T-helper 1 cell treated with Interleukin-12 subunit alpha and Interleukin-12 subunit beta and Interleukin-4 antibody, amounts not matched to agents 30 ng/mL and 1 ng/mL, for 36 hours (primary cell): ENCODE measurements around the gene FAM83G. TPM values are rescaled to one million over a fixed set of nuclear protein-coding genes. Genes with fewer than 3 reads are reported as not detected.
"Not testable (repeated sequence)": the region's sequence is repeated elsewhere in the genome, so short reads cannot be mapped to it uniquely, and the experiment has no call there.

Experiments
- intact Hi-C: fragments of 100-400 bp; cut with micrococcal nuclease; formaldehyde crosslinking; loops from one replicate; pipeline ENCODE4 v1.15.1; 2024
- total RNA-seq: library from RNA; stranded (reverse); gene quantifications from 2 replicates; pipeline ENCODE4 v1.2.3, GENCODE V29; 2022

The FAM83G gene
- total RNA-seq, 1 donor from 2014 or later: 7.0 TPM

DNA sequence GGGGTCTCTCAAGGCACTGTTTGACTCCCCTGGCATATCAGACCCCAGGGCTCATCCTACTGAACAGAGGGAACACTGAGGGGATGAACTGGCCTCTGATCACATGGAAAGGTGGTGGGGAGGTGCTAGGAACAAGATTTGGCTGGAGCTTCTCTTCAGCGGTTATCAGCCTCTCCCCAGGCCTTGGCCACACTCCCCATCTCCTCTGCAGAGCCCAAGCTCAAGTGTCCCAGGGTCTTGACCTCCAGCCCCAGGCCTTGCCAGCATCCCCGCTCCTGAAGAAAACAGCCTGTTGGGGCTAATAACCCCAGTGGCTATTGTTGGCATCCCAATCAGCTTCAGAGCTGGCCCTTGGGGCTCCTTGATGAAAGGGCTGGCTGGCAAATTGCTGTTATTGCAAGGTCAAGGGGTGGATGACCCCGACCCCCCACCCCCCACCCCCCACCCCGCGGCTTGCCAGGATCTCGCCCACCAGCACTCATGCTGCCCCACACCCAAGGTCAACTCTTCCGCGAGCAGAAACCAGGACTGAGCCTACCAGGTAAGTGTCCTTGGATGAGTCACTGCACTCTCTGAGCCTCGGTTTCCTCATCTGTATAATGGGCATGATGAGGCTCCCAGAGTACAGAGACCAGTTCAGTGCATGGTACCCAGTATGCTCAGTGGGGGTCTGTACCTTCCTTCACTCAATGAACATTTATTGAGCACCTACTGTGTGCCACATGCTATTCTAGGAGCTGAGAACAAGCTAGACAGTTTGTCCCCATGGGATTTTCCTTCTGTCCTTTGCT lies 18.8 kb upstream of the FAM83G start:
- intact Hi-C loops: no loop called here

GRCh38 chr17:19022747-19023146 lies 18.2 kb upstream of the FAM83G start:
- intact Hi-C loops: no loop called here

GRCh38 chr17:19022128-19022527 lies 17.6 kb upstream of the FAM83G start:
- intact Hi-C loops: no loop called here

DNA sequence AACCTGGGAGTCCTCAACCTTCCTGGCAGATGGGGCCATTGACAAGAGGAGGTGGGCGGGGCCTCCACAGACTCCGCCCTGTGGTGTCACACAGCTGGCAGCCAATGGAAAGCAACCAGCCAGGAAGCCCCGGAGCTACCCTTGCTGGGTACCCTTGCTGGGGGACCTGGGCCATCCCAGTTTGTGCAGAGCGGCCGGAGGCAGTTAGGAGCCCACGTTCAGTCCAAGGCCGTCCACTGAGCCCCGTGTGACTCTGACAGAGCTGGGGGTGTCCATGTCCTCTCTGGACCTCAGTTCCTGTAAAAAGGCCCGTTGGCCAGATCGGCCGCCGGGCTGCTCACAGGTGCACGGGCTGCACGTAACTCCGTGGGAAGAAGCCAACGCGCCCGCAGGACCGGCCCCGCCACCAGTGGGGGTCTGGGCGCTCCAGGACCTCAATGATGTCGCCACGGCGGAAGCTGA lies 17.1 kb upstream of the FAM83G start:
- intact Hi-C loops: no loop called here

GRCh38 chr17:19021011-19021621 lies 16.6 kb upstream of the FAM83G start:
- intact Hi-C loops: not testable (repeated sequence)

DNA sequence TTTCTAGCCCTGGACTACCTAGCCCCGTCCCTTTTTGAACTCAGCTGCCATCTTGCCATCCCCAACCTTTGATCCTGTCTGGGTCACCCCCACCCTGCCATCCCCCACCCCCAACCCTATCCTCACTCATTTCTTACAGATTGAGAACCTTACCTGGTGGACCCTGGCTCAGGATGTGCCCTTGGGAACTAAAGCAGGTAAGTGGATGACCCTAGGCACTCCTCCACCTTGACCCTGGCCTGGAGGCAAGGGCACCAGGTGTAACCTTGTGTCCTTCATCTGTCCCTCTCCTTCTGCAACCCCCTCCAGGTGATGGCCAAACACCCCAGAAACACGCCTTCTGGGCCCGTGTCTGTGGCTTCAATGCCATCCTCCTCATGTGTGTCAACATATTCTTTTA lies 15.5 kb upstream of the FAM83G start:
- intact Hi-C loops: no loop called here

- intact Hi-C loops: no loop called here
These were observed 14.7 kb upstream of the FAM83G start for GRCh38 chr17:19019041-19019941.

GRCh38 chr17:19018600-19018950 lies 14.0 kb upstream of the FAM83G start:
- intact Hi-C loops: no loop called here

DNA sequence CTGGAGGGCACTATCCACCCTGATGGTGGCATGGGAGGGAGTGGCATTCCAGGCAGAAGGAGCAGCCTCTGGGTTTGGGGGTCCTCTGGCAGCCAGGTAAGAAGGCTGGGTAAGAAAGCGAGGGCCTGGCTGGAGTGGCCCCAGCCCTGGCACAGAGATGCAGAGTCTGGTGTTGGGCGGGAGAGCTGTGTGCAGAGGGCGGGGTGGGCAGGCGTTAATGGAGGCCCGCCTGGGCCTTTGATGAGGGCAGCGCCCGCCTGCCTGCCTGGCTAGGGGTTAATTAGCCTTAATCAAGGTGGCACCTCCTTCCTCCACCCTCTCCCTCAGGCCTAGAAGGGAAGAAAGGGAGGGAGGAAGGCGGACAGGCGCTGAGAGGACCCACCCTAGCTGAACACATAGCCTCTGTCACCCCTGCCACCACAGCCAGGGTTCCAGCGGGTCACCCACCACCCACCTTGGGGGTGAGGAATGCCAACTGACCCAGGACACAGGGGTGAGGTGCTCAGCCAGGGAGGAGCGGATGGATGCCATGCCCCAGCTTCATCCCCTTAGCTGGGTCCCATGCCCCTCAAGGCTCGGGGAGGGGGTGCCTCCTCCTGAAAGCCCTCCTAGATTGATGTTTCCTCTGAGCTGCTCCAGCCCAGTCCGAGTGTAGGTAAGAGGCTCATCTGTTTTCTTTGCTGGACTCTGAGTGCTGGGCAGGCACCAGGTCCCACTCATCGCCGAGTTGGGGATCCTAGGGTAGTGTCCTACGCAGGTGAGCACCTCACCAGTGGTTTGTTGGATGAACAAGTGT lies 13.4 kb upstream of the FAM83G start:
- intact Hi-C loops: no loop called here

- intact Hi-C loops: no loop called here
These were observed 12.8 kb upstream of the FAM83G start for GRCh38 chr17:19017401-19017800.

DNA sequence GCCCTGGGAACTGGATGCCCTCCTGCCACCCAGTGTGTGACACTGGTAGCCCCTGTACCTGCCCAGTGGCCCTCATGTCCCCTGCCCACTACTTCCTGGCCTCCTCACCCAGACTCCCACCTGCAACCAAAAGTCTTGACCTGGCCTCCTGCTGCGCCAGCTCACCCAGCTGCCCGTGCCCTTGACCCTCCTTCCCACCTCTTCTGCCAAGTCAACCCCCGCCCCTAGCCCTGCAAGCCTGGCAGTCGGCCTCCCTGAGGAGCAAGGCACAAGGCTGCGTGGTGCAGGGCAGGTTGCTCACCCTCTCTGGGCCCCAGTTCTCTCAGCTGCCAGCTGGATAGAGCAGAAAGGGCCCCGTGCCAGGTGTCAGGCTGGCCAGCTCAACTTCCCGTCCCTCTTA lies 12.3 kb upstream of the FAM83G start:
- intact Hi-C loops: no loop called here

DNA sequence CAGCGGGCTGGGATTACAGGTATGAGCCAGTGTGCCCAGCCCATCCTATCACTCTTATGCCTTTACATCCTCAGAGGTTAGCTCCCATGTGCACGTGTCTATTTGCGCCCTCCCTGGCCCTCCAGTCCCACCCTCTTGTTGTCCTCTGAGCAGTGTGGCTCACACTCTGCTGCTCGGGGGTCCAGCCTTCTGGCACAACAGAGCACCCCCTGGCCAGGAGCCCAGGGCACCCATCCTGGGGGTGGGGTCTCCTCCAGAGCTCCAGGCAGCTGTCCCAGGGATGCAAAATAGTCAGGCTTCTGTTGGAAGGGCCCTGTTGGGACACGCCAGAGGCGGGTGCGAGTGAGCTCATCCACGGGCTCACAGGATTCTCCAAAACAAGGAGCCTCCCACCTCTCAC lies 11.7 kb upstream of the FAM83G start:
- intact Hi-C loops: no loop called here

GRCh38 chr17:19015428-19015827 lies 10.9 kb upstream of the FAM83G start:
- intact Hi-C loops: no loop called here

DNA sequence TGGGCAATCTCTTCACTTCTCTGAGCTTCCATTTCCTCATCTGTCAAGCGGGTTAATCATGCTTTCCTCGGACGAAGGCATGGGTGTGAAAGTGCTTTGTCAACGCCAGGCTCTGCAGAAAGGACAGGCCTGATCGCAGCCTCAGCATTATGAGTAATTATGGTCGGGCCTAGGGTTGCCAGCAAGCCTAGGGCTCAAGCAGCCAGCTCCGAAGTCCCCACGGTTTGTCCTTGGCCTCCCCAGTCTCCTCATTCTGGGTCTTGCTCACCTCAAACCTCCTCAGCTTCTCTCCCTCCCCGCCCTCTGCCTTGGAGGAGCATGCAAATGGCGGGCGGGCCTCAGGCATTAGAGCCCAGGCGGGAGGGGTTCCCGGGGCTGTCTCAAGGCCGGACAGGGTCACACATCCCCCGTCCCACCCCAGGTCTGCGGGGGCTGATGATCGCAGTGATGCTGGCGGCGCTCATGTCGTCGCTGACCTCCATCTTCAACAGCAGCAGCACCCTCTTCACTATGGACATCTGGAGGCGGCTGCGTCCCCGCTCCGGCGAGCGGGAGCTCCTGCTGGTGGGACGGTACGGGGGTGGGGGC lies 10.2 kb upstream of the FAM83G start:
- intact Hi-C loops: no loop called here

DNA sequence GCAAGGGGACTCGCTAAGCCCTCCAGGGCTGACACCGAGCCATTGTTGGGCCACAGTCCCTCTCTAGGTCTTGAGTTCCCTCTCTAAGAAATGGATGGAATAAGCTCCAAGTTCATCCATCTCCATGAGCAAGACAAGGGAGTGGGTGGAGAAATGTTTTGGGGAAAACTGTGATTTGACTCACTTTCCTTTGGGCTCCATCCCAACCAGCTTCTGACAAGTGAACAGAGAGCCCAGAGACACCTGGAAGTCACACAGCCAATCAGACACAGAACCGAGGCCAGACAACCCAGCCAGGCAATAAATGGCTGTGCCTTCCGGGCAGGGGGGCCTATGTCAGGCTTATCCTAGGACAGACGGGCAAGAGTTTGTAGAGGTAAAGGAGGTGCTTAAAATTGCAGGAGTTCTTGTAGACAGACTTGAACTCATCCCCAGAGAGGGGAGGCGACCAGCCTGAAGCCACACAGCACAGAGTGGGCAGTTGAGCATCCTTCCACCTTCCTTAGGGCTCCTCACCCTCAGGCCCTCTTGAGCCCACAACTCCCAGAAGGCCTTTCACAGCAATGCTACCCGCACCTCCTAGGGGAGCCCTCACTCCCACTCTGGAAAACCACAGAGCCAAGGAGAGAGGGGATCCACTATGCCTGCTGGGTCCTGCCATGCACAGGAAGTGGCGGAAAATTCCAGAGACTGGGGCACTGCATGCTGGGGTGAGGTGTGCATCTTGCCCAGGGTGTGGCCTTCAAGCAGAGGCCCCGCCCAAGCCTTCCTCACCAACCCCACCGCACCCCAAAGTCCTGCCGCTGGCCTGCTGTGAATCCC lies 9.5 kb upstream of the FAM83G start:
- intact Hi-C loops: no loop called here

DNA sequence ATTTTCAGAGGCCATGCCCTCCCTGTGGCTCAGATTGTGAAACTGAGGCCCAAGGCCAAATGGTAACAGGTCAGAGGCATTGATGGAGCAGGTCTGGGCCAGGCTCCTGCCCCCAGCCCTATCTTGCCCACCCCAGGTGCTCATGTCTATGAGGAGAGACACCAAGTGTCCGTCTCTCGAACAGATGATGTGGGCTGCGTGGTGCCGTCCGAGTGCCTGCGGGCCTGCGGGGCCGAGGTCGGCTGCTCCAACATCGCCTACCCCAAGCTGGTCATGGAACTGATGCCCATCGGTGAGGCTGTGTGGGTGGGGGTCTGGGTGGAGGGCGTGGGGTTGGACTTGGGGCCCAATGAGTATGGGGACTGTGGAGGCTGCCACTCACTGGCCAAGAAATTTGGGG lies 8.7 kb upstream of the FAM83G start:
- intact Hi-C loops: no loop called here

GRCh38 chr17:19012171-19013080 lies 7.9 kb upstream of the FAM83G start:
- intact Hi-C loops: no loop called here

DNA sequence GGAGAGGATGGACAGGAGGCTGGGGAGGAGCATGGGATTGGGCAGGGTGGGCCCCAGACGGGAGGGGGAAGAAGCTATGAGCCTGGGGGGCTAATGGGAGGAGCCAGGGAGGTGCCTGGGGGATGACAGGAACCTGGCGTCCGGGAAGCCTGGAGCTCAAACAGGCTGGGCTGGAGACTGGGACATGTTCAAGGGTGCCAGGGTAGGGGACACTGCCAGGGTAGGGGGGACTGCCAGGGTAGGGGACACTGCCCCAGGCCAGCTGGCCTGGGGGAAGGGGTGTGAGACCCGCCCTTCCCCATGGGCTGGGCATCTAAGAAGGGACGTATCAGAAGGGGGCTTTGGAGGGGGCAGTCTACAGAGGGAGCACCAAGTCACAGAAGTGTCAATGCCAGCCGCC lies 7.0 kb upstream of the FAM83G start:
- intact Hi-C loops: no loop called here
